GM12874 (cell line): ENCODE results near the gene EARS2.

Source experiments
- TF ChIP-seq, protein P1 (sequence below): IDR thresholded peaks from 2 replicates; pipeline ENCODE4 v1.5.1; 2011; ENCODE audit warnings: low read depth, mild to moderate bottlenecking, control low read depth, low read length, moderate library complexity; ENCODE audit not compliant: insufficient read depth

EARS2 gene

DNA sequence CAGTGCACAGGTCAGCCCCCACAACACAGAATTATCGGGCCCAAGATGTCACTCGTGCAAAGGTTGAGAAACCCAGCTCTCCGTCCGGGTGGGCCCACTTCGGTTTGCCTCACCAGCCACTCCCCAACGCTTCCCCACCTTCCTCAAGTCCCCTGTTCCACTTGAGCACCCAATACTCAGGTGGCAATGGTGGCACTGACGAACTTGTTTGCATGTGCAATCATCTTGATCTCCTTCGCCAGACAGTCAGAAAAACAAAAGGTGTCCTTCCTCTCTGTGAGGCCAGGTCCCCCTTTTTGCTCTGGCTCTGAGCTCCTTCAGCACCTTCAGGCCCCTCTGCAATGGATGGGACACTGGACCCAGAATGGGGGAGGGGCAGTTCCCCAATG, 50.5 kb downstream of the EARS2 start:
- TF ChIP-seq, protein P1, sequence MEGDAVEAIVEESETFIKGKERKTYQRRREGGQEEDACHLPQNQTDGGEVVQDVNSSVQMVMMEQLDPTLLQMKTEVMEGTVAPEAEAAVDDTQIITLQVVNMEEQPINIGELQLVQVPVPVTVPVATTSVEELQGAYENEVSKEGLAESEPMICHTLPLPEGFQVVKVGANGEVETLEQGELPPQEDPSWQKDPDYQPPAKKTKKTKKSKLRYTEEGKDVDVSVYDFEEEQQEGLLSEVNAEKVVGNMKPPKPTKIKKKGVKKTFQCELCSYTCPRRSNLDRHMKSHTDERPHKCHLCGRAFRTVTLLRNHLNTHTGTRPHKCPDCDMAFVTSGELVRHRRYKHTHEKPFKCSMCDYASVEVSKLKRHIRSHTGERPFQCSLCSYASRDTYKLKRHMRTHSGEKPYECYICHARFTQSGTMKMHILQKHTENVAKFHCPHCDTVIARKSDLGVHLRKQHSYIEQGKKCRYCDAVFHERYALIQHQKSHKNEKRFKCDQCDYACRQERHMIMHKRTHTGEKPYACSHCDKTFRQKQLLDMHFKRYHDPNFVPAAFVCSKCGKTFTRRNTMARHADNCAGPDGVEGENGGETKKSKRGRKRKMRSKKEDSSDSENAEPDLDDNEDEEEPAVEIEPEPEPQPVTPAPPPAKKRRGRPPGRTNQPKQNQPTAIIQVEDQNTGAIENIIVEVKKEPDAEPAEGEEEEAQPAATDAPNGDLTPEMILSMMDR = no peak

DNA sequence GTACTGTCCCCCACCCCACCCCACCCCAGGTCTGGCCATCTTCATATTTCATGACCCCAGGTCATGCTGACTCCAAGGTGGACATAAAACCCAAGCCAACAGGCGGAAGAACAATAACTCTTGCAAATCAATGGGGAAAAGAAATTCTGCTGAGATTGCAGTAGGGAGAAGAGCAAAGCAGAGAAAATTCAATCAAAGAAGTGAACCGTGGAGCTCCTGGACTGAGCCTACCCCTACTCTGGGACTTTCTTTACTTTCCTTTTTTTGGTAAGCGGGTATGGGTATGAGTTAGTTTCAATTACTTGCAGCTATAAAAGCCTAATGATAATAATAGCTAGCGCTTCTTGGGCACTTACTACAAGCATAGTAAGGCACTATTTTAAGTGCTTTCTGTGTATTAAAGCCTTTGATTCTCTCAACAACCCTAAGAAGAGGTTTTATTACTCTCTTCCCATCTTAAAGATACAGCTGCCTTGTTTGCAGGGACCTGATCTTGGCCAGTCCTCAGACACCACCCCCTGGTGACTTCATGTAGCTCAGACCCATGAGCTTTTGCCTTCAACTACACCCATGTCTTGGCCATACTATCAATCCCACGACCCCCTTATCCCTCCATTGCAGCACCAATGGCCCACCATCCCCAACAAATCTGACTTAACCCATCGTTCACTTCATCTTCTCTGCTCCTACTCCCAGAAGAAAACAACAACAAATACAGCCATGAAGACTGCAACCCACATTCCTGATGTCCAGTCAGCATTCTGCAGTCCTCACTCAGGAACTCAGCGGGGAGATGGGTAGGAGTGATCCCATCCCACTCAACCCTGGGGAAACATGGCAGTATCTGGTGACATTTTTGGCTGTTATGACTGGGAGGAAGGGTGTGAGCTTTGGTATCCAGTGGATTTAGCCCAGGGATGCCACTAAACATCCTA, 51.2 kb downstream of the EARS2 start:
- TF ChIP-seq, protein P1 = no peak

DNA sequence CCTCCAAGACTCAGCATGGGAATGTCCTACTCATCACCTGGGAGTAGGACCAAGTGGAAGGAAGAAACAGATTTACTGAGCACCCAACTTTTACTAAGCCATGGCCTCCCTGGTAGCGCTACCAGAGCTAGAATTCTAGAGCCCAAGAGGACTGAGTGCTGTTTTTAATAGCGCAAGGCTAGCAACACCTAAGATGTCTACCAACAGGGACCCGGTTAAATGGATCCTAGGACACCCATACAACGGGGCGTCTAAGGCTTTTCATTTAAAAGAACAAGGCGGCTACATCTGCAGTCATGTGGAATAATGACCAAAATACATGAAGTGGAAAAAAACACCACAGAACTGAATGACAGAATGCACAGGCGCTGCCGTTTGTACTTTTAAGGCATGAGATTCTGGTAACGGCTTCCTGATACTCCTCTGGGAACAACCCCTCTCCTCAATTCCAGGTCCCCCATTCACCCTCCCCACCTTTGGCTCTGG, 51.9 kb downstream of the EARS2 start:
- TF ChIP-seq, protein P1 = no peak

DNA sequence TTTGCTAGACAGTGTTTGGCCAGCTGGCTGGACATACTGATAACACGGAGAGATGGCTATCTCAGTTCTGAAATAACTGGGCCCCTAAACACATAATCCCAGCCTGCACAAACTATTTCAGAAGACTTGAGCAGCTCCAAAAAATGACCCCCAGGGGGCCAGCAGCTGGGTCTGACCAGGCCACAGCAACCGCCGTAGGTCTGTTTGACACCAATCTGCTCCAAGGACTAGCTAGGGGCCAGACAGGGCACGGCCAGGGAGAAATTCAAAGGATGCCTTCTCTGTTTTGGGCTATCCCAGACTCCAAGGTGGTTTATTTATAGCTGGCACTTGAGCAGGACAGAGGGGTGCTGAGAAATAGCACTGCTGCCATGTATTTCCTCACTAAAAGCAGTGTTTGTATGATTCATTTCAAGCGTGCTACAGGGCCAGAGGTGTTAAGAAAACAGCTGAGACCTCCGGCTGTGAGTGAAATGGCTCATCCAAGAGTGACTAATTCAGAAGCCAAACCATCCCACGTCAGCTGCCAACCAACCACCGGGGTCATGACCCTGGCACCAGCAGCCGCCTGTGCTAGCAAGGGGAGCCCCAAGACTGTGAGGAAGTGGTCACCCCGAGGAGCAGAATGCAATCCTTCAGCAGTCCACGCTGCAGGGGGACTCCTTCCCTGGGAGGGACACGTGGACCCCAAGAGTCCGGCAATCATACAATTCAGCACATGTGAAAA, 52.5 kb downstream of the EARS2 start:
- TF ChIP-seq, protein P1 = 0 out of 2 replicates have a peak, but pooled peaks have one; percentile 13

DNA sequence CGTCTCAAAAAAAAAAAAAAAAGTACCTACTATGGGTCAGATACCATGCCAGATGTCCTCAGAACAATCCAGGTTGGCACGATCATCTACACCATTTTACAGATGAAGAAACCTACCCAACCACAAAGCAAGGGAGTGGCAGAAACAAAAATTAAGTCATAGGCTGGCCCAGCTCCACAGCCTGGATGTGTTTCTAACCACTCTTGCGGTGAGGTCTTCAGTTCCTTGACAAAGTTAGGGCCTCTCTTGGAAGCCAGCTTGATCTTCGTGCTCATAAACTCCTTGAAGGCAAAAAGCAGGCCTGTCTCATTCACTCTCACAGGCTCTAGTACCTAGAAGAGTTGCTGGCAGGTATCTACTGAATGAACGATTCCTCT, 53.1 kb downstream of the EARS2 start:
- TF ChIP-seq, protein P1 = no peak

DNA sequence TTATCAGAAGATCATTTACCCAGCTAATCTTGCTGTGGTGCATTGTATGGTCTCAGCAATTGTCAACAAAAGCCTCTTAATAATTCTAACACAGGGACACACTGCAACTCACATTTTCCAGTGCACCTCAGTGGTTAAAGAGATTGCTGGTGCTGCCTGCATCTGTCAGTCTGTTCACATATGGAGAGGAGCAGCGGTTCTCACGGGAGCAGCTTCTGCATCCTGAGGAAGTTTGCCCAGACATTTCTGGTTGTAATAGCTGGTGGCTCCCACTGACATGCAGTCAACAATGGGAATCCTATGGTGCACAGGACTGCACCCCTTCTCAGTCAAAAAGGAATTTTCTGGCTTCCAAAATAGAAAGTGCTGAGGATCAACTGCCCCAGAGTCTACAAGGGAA, 54.7 kb downstream of the EARS2 start:
- TF ChIP-seq, protein P1 = no peak

DNA sequence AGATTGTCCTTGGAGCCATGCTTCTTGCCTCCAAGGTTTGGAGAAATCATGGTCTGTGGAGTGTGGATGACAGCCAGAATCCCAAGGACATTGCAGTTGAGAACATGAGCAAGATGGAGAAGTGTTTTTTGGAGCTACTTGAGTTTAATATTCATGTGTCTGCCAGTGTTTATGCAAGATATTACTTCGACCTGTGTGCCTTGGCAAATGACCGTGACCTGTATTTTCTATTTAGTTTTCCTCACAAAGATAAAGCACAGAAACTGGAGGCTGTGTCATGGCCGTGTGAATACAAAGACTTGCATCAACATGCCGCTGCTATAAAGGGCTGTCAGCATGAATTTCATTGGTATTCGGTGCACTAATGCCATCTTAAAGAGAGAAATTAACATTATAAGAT, 55.9 kb downstream of the EARS2 start:
- TF ChIP-seq, protein P1 = no peak
